ENCODE measurements around the gene NCKAP5. TPM values are rescaled to one million over a fixed set of nuclear protein-coding genes. Genes with fewer than 3 reads are reported as not detected.
A peak's percentile ranks its signal among the peaks of the same experiment; 100 is the strongest.

Gene NCKAP5
- polyA plus RNA-seq, 1 donor: 3.3 TPM

- DNase-seq (ENCODE audit: low read depth): peak; percentile 34
These were observed 363.8 kb downstream of the NCKAP5 start for GRCh38 chr2:133204421-133204820.

- DNase-seq (ENCODE audit: low read depth): no peak
These were observed 367.4 kb downstream of the NCKAP5 start for GRCh38 chr2:133200684-133201421.

GRCh38 chr2:133198678-133199077 lies 369.6 kb downstream of the NCKAP5 start:
- DNase-seq (ENCODE audit: low read depth): no peak

- no peak for DNase-seq (ENCODE audit: low read depth)
These were observed 371.1 kb downstream of the NCKAP5 start for GRCh38 chr2:133197156-133197555.

- no peak for DNase-seq (ENCODE audit: low read depth)
These were observed 373.4 kb downstream of the NCKAP5 start for GRCh38 chr2:133194777-133195335.

GRCh38 chr2:133194362-133194655 lies 374.0 kb downstream of the NCKAP5 start:
- no peak for DNase-seq (ENCODE audit: low read depth)

GRCh38 chr2:133193544-133194361 lies 374.5 kb downstream of the NCKAP5 start:
- DNase-seq (ENCODE audit: low read depth): no peak

- no peak for DNase-seq (ENCODE audit: low read depth)
These were observed 376.2 kb downstream of the NCKAP5 start for GRCh38 chr2:133192028-133192427.

- DNase-seq (ENCODE audit: low read depth): no peak
These were observed 391.1 kb downstream of the NCKAP5 start for GRCh38 chr2:133177196-133177595.

- no peak for DNase-seq (ENCODE audit: low read depth)
These were observed 392.3 kb downstream of the NCKAP5 start for GRCh38 chr2:133175926-133176325.

- DNase-seq (ENCODE audit: low read depth): no peak
These were observed 395.0 kb downstream of the NCKAP5 start for GRCh38 chr2:133173224-133173623.

- peak; percentile 22 for DNase-seq (ENCODE audit: low read depth)
These were observed 396.8 kb downstream of the NCKAP5 start for GRCh38 chr2:133171393-133172004.

GRCh38 chr2:133169274-133169912 lies 398.9 kb downstream of the NCKAP5 start:
- DNase-seq (ENCODE audit: low read depth): no peak

GRCh38 chr2:133167990-133168389 lies 400.3 kb downstream of the NCKAP5 start:
- DNase-seq (ENCODE audit: low read depth): no peak

- no peak for DNase-seq (ENCODE audit: low read depth)
These were observed 401.0 kb downstream of the NCKAP5 start for GRCh38 chr2:133167223-133167622.

- DNase-seq (ENCODE audit: low read depth): no peak
These were observed 402.2 kb downstream of the NCKAP5 start for GRCh38 chr2:133166031-133166430.

- peak; percentile 69 for DNase-seq (ENCODE audit: low read depth)
These were observed 405.2 kb downstream of the NCKAP5 start for GRCh38 chr2:133163111-133163510.

GRCh38 chr2:133158442-133158841 lies 409.8 kb downstream of the NCKAP5 start:
- no peak for DNase-seq (ENCODE audit: low read depth)

GRCh38 chr2:133158024-133158423 lies 410.2 kb downstream of the NCKAP5 start:
- no peak for DNase-seq (ENCODE audit: low read depth)

GRCh38 chr2:133157141-133157540 lies 411.1 kb downstream of the NCKAP5 start:
- no peak for DNase-seq (ENCODE audit: low read depth)

GRCh38 chr2:133152801-133153200 lies 415.5 kb downstream of the NCKAP5 start:
- DNase-seq (ENCODE audit: low read depth): no peak

- DNase-seq (ENCODE audit: low read depth): no peak
These were observed 420.1 kb downstream of the NCKAP5 start for GRCh38 chr2:133148187-133148586.
